ENCODE measurements around the gene IL16. TPM values are rescaled to one million over a fixed set of nuclear protein-coding genes. Genes with fewer than 3 reads are reported as not detected.

IL16 gene
- total RNA-seq, 6 experiments from 2014 or later = 2.0 to 6.8 (median 3.2) TPM

GRCh38 chr15:81351651-81352050, 155.0 kb downstream of the IL16 start:
- DNase-seq = no peak
- intact Hi-C loops (cut with DNase I) = no loop called here
- Histone ChIP-seq H3K36me3 (no peaks in the 10 kb centered on the region), H3K27me3 (no peaks in the 10 kb centered on the region), H3K27ac (no peak overlapping the region), H3K4me3 (no peak overlapping the region), H3K9me3 (no peaks in the 10 kb centered on the region), H3K4me1 (no peaks in the 10 kb centered on the region)
- ATAC-seq = no peak
- no peak for TF ChIP-seq POLR2A (IDR thresholded peaks at IDR 0.05)
- TF ChIP-seq, protein P1, sequence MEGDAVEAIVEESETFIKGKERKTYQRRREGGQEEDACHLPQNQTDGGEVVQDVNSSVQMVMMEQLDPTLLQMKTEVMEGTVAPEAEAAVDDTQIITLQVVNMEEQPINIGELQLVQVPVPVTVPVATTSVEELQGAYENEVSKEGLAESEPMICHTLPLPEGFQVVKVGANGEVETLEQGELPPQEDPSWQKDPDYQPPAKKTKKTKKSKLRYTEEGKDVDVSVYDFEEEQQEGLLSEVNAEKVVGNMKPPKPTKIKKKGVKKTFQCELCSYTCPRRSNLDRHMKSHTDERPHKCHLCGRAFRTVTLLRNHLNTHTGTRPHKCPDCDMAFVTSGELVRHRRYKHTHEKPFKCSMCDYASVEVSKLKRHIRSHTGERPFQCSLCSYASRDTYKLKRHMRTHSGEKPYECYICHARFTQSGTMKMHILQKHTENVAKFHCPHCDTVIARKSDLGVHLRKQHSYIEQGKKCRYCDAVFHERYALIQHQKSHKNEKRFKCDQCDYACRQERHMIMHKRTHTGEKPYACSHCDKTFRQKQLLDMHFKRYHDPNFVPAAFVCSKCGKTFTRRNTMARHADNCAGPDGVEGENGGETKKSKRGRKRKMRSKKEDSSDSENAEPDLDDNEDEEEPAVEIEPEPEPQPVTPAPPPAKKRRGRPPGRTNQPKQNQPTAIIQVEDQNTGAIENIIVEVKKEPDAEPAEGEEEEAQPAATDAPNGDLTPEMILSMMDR (IDR thresholded peaks at IDR 0.05) = no peak
- 69% methylated on average over 3 of the region's 5 CpGs for WGBS (ENCODE audit: insufficient coverage, low coverage, low lambda C conversion rate, missing lambda C conversion rate)

DNA sequence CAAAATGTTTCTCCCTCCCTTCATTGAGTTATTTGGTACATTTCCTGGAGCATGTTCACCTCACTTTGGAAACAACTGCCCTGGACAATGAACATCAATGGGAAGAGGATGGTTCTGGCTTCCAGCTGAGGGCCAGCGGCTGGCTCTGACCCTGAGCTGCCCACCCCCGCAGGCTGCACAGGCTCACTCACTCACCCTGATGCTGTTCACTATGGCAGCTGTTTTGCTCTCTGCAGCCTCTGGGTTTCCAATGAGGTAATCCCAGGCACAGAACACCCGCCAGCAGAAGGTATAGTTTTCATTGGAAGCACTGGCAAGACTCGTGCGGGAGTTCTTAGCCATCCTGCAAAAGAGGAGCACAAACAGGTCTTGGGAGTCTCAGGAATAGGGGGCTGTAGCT, 159.6 kb downstream of the IL16 start:
- Histone ChIP-seq H3K4me3 (no peak overlapping the region), H3K36me3 (no peaks in the 10 kb centered on the region), H3K4me1 (no peaks in the 10 kb centered on the region), H3K9me3 (no peaks in the 10 kb centered on the region), H3K27me3 (no peaks in the 10 kb centered on the region), H3K27ac (no peak overlapping the region)
- DNase-seq = no peak
- intact Hi-C loops (cut with DNase I) = no loop called here
- no peak for TF ChIP-seq POLR2A (IDR thresholded peaks at IDR 0.05)
- TF ChIP-seq, protein P1 (IDR thresholded peaks at IDR 0.05) = no peak
- WGBS (ENCODE audit: insufficient coverage, low coverage, low lambda C conversion rate, missing lambda C conversion rate) = 60% methylated on average over 1 of the region's 5 CpGs
- no peak for ATAC-seq

DNA sequence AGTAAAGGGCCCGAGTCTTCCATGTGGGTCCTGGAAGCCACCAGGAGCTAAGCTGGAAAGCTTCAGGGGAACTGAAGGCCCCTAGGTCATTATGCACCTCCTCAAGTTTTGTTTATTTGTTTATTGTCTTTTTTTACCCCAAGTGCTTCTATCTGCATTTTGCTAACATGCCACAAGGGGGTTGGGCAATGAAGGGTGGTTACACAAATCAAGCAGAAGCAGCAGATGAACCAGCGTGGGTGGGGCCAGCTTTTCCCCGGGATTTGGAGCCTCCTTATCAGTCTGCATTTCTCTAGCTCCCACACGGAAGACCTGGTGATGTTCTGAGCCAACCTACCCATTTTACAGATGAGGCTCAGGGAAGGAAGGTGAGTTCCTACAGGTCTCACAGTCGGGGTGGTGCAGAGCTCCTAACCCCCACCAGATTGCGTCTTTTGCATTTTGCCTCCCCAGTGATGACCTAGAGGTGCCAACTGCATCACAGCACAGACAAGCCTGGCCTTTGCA, 160.6 kb downstream of the IL16 start:
- DNase-seq = no peak
- H3K27me3 ChIP-seq = no peaks in the 10 kb centered on the region

GRCh38 chr15:81358248-81358647, 161.6 kb downstream of the IL16 start:
- ATAC-seq (no peak), DNase-seq (no peak)
- H3K36me3 ChIP-seq = peaks cover 0 to 15% (median 1%) of the 10 kb centered on the region in 4 donors
- TF ChIP-seq, protein P1 (IDR thresholded peaks at IDR 0.05) = no peak
- no peak for TF ChIP-seq POLR2A (IDR thresholded peaks at IDR 0.05)
- H3K27ac ChIP-seq = no peak overlapping the region
- H3K4me1 ChIP-seq = no peaks in the 10 kb centered on the region
- H3K4me3 ChIP-seq = no peak overlapping the region
- WGBS (ENCODE audit: insufficient coverage, low coverage, low lambda C conversion rate, missing lambda C conversion rate) = 87% methylated on average over 6 of the region's 6 CpGs
- H3K9me3 ChIP-seq = no peaks in the 10 kb centered on the region
- no peaks in the 10 kb centered on the region for H3K27me3 ChIP-seq
- intact Hi-C loops (cut with DNase I) = no loop called here

More for the DNA sequence above, 160.6 kb downstream of the IL16 start:
- Histone ChIP-seq H3K27ac (no peak overlapping the region), H3K9me3 (no peaks in the 10 kb centered on the region), H3K36me3 (peaks cover 0 to 5% (median 0%) of the 10 kb centered on the region in 4 donors), H3K4me3 (no peak overlapping the region), H3K4me1 (no peaks in the 10 kb centered on the region)
- intact Hi-C loops (cut with DNase I) = no loop called here
- WGBS (ENCODE audit: insufficient coverage, low coverage, low lambda C conversion rate, missing lambda C conversion rate) = 81% methylated on average over 6 of the region's 6 CpGs
- TF ChIP-seq, protein P1 (IDR thresholded peaks at IDR 0.05) = no peak
- no peak for TF ChIP-seq POLR2A (IDR thresholded peaks at IDR 0.05)
- ATAC-seq = peak in 1 of 4 donors; percentile 43

GRCh38 chr15:81360491-81360890, 163.8 kb downstream of the IL16 start:
- intact Hi-C loops (cut with DNase I) = no loop called here
- ATAC-seq = no peak
- Histone ChIP-seq H3K27ac (no peak overlapping the region), H3K27me3 (no peaks in the 10 kb centered on the region), H3K4me3 (no peak overlapping the region), H3K4me1 (no peaks in the 10 kb centered on the region), H3K9me3 (no peaks in the 10 kb centered on the region), H3K36me3 (peaks cover 0 to 21% (median 1%) of the 10 kb centered on the region in 4 donors)
- 84% methylated on average over 5 of the region's 5 CpGs for WGBS (ENCODE audit: insufficient coverage, low coverage, low lambda C conversion rate, missing lambda C conversion rate)
- no peak for DNase-seq
- TF ChIP-seq POLR2A (IDR thresholded peaks at IDR 0.05) = no peak
- TF ChIP-seq, protein P1 (IDR thresholded peaks at IDR 0.05) = no peak
